SJSA1 (cell line): ENCODE measurements around the gene TBC1D17. TPM values are rescaled to one million over a fixed set of nuclear protein-coding genes. Genes with fewer than 3 reads are reported as not detected.

Experiments used
- total RNA-seq: library from RNA; depleted of rRNA; stranded (reverse); fragments of >200 nt; shearing (Covaris generic); gene quantifications from 2 replicates; pipeline ENCODE4 v1.2.3, GENCODE V29; 2014; rRNA removed

The TBC1D17 gene
- total RNA-seq, 1 experiment from 2014 or later, result 3.9 TPM

Other genes starting within 250 kb of the TBC1D17 start
- gene RRAS, start 237.6 kb upstream of the TBC1D17 start, total RNA-seq, result 8.1 and 30.6 TPM in 2 replicates
- gene SCAF1, start 235.5 kb upstream of the TBC1D17 start, total RNA-seq, result 23.2 and 27.3 TPM in 2 replicates
- 56.9 and 61.4 TPM in 2 replicates for gene IRF3, start 211.8 kb upstream of the TBC1D17 start, total RNA-seq
- gene BCL2L12, start 211.8 kb upstream of the TBC1D17 start, total RNA-seq, result 9.5 and 16.2 TPM in 2 replicates
- gene PRMT1, start 200.4 kb upstream of the TBC1D17 start, total RNA-seq, result 208 and 421 TPM in 2 replicates
- gene ADM5, start 188.1 kb upstream of the TBC1D17 start, total RNA-seq, result 0.58 TPM in 1 of 2 replicates, not detected in the other
- 0.05 TPM in 1 of 2 replicates, not detected in the other for gene CPT1C, start 186.6 kb upstream of the TBC1D17 start, total RNA-seq
- gene TSKS, start 114.4 kb upstream of the TBC1D17 start, total RNA-seq, result not detected in 2 replicates
- 87.8 and 103 TPM in 2 replicates for gene AP2A1, start 110.7 kb upstream of the TBC1D17 start, total RNA-seq
- gene FUZ, start 64.4 kb upstream of the TBC1D17 start, total RNA-seq, result 3.4 and 10.0 TPM in 2 replicates
- 13.2 and 14.6 TPM in 2 replicates for gene MED25, start 59.4 kb upstream of the TBC1D17 start, total RNA-seq
- gene PTOV1, start 26.5 kb upstream of the TBC1D17 start, total RNA-seq, result 65.8 and 98.0 TPM in 2 replicates
- gene PNKP, start 10.1 kb upstream of the TBC1D17 start, total RNA-seq, result 19.6 and 35.0 TPM in 2 replicates
- 2.5 and 8.8 TPM in 2 replicates for gene AKT1S1, start 347 bp upstream of the TBC1D17 start, total RNA-seq
- gene IL4I1, start 19.2 kb downstream of the TBC1D17 start, total RNA-seq, result 0.18 TPM in 1 of 2 replicates, not detected in the other
- 14.8 and 19.9 TPM in 2 replicates for gene ATF5, start 51.5 kb downstream of the TBC1D17 start, total RNA-seq
- 64.8 and 80.3 TPM in 2 replicates for gene NUP62, start 51.8 kb downstream of the TBC1D17 start, total RNA-seq
- gene SIGLEC11, start 83.5 kb downstream of the TBC1D17 start, total RNA-seq, result not detected in 2 replicates
- gene VRK3, start 147.7 kb downstream of the TBC1D17 start, total RNA-seq, result 13.9 and 33.2 TPM in 2 replicates
- 8.0 and 14.0 TPM in 2 replicates for gene ZNF473, start 148.3 kb downstream of the TBC1D17 start, total RNA-seq